ENCODE measurements around the gene S100A5.
"Not testable (repeated sequence)": the region's sequence is repeated elsewhere in the genome, so short reads cannot be mapped to it uniquely, and the experiment has no call there.

The S100A5 gene

DNA sequence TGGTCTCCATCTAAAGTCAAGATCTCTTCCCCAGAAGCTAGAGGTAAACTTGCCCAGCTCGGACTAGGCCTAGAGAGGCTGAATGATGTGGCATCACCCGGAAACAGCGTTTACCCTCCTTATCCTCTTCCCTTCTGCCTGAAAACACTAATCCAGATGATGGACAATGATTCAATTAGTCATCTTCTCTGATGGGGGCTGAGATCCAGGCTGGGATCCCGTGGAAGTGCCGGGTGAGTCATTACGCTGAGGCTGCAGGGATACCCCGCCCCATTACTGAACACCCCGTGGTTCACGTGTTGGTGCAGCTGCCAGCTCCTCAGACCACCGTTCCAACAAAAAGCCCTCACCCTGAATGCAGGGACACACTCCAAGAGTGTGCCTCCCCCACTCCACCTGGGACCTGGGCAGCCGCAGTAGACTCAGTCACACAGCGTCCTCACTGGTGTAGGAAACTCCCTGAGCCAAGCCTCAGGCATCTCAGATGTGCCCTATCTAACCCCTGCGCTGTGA, 7.0 kb downstream of the S100A5 start:
- DNase-seq (ENCODE audit: low spot score), result peak; percentile 85

DNA sequence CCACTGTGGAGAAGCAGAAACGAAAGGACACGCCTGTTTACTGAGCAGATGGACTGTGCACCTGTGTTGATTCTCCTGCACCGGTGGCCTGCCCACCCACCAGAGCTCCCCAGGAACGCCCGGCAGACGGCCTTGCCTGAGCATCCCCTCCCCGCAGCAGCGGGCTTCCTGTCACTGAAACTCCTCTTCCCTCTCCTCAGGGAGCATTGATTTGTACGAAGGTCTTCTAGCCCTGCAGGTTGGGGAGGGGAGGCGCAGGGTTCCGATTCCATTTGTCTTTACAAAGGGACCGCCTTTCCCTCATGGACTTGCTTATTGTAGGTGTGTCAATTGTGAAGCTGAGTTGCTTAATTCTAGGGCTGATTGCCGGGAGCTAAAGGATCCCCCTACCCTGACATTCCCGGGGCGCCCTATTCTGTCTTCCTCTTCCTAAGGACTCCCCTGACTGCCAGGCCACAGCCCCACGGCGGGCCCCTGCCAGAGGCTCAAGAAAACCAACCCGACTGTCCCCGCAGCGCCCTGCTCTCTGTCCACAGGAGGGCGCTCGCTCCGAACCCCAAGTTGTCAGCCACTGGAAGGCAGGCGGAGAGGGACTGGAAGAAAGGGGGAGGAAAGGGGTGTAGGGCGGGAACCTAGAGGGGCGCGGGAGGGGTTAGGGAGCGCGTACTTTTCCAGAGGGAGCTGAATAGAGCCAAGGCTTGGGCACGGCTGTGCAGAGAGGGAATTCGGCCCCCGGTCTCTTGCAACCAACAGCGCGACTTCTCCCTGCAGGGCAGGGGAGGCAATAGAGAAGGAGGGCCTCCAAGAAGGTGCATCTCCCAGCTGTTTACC, 7.8 kb downstream of the S100A5 start:
- peak; percentile 88 for DNase-seq (ENCODE audit: low spot score)

DNA sequence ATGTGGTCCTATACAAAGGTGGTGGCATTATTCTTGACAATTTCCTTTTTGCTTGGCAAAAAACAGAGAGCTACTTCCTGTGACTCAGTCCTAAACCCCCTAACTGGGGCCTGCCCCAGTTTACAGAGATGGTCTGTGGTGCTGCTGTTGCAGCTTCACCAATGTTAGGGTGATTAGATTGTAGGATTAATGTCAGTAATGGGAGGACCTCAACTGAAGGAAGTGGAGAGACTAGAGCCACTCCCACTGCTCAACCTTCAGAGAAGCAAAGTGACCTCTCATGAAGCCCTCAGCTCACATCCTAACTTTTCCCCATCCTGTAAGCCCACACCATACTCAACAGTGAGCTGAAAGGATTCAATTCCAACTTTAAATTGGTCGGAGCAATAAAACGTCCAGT, 8.6 kb downstream of the S100A5 start:
- DNase-seq (ENCODE audit: low spot score), result no peak

DNA sequence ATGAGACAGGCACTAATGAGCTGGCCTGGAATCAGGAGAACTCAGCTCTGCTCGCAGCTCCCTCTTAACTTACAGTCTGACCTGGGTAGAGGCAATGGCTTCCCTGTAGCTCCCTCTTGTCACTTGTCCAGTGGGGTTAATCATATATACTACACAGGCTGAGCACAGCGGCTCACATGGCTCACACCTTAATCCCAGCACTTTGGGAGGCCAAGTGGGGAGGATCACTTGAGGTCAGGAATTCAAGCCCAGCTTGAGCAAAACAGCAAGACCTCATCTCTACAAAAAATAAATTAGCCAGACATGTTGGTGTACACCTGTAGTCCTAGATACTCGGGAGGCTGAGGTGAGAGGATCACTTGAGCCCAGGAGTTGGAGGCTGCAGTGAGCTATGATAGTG, 9.1 kb downstream of the S100A5 start:
- no peak for DNase-seq (ENCODE audit: low spot score)

DNA sequence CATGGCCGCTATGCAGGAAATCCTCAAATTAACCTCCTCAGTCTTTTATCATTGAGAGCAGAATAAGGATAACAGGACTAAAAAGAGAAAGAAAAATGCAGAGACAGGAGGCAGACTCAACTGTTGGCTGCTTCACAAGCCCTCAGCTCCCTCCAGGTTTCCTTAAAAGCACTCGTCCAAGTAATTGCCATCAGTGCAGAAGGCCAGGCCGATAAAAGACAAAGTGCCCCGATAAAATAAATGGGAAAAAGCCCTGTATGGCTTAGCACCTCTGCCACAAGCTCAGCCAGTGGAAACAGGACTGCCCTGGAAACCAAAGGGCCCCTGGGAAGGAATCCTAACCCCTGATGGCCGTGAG, 13.1 kb downstream of the S100A5 start:
- DNase-seq (ENCODE audit: low spot score), result no peak

DNA sequence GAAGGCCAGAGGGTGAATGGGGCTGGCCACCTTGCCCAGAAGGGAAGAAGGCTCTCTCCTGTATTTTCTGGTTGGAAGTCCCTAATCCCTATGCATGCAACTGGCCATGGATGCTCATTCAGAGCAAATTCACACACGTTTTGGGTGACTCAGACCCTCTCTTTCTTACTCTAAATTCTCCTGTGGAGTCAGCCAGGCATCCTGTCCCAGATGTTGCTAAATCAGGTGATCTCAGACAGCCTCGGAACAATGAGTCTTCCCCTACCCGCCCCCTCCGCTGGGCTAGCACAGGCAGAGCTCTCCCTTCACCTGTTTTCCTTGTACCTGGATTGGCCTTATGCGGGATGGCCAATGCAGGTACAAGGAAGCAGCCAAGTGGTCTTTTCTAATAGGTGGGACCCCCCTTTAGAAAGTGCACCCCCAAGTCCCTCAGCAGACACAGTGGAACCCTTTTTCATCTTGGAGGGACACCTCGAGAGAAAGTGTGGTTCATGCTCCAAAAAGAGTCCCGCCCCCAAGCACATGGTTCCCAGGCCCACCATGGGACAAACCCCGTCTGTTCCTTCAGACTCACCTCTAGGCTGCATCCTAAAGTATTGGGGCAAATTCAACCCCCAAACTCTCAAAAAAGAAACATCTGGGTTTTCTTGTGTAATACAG, 13.6 kb downstream of the S100A5 start:
- no peak for DNase-seq (ENCODE audit: low spot score)

DNA sequence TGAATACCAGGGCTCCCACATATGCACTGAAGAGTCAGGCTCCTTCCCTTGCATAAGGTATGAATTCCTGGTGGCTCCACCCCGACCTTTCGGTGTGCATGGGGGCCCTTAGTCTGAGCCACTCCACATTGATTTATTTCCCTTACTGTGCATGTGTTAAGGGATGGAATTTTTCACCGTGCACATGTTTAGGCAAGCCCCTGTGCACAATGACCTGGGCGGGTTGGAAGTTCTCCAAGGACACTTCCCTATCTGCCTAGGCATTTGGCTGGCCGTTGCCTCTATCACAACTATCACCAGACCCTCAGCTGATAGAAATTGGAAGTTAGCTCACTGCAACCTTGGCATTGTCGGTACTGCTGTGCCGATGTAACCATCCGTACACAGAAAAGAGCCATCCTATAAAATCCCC, 14.6 kb downstream of the S100A5 start:
- DNase-seq (ENCODE audit: low spot score), result no peak

DNA sequence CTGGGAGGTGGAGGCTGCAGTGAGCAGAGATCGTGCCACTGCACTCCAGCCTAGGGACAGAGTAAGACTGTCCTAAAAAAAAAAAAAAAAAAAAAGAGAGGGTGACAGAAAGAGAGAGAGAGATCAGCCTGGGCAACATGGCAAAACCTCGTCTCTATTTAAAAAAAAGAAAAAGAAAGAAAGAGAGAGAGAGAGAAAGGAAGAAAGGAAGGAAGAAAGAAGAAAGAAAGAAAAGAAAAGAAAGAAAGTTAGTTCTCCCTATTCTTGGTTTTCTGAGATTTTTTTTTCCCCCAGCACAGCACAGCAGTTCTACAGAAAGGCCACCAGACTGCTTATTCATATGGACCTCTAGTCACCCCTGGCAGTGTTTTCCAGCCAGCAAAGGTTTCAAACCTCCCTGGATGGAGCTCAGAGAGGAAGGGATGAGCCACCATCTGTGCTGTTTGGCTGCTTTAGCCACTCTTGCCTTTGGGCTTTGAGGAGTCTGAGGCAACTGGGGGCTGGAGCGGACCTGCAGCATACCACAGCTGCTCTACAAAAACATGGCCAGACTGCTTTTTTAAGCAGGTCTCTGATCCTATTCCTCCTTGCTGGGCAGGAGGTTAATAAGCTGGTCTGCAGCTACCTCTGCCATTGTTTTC, 15.5 kb downstream of the S100A5 start:
- no peak for DNase-seq (ENCODE audit: low spot score)

DNA sequence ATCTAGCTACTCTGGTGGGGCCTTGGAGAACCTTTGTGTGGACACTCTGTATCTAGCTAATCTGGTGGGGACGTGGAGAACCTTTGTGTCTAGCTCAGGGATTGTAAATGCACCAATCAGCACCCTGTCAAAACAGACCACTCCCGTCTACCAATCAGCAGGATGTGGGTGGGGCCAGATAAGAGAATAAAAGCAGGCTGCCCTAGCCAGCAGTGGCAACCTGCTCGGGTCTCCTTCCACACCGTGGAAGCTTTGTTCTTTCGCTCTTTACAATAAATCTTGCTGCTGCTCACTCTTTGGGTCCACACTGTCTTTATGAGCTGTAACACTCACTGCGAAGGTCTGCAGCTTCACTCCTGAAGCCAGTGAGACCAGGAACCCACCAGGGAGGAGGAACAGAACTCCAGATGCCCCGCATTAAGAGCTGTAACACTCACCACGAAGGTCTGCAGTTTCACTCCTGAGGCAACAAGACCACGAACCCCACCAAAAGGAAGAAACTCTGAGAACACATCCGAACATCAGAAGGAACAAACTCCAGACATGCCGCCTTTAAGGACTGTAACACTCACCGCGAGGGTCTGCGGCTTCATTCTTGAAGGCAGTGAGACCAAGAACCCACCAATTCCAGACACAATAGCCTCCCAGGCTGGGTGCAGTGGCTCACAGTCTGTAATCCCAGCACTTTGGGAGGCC, 18.2 kb downstream of the S100A5 start:
- not testable (repeated sequence) for DNase-seq (ENCODE audit: low spot score)

DNA sequence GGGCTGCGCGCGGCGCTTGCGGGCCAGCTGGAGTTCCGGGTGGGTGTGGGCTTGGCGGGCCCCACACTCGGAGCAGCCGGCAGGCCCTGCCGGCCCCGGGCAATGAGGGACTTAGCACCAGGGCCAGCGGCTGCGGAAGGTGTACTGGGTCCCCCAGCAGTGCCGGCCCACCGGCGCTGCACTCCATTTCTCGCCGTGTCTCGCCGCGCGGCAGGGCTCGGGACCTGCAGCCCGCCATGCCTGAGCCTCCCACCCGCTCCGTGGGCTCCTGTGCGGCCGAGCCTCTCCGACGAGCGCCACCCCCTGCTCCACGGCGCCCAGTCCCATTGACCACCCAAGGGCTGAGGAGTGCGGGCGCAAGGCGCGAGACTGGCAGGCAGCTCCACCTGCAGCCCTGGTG, 18.9 kb downstream of the S100A5 start:
- not testable (repeated sequence) for DNase-seq (ENCODE audit: low spot score)

DNA sequence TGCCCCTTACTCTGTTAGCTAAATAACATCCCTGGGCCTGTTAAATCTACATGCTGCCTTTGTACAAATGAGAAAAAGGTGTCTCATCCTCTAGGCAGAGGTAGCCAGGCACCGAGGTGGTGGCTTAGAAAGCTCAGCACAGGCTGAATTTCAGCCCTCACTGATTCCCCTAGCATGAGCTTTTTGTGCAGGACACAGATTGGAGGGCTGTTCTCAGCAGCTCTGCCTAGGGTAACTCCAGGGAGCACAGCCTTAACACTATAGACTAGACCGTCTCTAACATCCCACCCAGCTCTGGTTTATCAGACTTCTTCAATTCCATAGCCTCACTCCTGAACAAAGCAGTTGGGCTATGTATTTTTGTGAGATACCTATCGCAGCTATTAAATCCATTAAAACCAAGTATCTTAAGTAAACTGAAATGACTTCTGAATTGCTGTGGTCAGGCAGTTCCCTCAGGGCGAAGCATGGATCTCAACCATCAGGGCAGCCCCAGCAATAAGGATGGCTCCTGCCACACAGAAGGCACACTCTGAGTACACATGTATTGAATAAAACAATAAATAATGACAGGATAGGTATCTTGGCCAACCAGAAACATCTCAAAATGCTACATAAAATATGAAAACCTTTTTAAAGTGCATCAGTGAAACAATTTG, 19.8 kb downstream of the S100A5 start:
- DNase-seq (ENCODE audit: low spot score), result no peak

DNA sequence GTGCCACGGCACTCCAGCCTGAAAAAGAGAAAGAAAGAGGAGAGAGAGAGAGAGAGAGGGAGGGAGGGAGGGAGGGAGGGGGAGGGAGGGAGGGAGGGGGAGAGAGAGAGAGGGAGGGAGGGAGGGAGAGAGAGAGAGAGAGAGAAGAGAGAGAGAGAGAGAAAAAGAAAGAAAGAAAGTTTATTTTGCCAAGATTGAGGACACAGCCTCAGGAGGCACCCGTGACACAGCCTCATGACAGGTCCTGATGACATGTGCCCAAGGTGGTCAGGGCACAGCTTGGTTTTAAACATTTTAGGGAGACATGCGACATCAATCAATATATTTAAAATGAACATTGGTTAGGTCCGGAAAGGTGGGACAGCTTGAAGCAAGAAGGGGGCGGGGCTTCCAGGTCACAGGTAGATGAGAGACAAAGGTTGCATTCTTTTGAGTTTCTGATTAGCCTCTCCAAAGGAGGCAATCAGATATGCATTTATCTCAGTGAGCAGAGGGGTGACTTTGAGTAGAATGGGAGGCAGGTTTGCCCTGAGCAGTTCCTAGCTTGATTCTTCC, 20.5 kb downstream of the S100A5 start:
- DNase-seq (ENCODE audit: low spot score), result not testable (repeated sequence)

DNA sequence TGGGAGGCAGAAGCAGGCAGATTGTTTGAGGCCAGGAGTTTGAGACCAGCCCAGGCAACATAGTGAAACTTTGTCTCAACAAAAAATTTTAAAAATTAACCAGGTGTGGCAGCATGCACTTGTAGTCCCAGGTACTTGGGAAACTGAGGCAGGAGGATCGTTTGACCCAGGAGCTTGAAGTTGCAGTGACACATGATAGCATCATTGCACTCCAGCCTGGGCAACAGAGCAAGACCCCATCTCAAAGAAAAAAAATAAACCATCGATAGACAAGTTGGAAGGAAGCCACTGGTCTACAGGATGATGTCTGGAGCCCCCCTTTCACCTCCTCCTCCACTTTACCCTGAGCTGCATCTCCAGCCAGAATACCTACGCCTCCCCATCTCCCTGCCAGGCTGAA, 21.5 kb downstream of the S100A5 start:
- no peak for DNase-seq (ENCODE audit: low spot score)

DNA sequence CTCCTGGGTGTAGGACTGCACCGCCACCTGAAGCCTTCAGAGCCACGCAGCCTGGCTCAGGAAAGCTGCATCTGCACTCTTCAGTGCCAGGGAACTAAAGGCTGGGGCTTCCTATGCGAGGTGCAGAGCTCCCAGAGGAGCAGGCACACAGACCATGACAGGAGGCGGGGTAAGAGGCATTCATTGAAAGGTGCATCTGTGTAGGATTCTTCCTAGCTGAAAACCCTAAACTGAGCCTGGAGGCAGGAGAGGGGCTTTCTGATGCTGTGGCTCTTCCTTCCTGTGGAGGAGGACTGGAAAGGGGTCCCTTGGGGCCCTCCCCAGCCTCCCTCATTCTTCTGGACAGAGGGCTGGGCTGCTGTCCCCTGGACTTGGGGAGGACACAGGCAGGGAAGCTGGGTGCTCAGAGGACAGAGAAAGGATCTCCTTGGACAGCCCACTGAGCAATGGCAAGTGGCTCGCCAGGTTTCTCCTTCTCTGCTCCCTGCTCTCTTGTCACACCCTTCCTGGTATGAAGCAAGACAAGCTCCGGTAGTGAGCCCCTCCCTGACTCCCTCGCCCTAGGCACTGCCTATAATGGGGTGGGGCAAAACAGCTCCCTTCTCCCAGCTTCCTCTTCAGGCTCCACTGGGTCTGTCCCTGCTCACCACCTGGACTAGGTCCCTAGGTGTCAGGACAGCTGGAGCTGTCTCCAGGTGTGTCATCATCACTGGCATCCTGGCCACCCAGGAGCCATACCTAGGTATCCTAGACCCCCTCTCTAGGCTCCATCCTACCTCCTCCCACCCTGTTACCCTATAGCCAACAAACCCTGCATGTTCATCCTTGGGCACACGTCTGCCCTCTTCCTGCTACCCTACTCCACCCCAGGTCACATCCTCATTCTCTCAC, 25.0 kb downstream of the S100A5 start:
- no peak for DNase-seq (ENCODE audit: low spot score)

DNA sequence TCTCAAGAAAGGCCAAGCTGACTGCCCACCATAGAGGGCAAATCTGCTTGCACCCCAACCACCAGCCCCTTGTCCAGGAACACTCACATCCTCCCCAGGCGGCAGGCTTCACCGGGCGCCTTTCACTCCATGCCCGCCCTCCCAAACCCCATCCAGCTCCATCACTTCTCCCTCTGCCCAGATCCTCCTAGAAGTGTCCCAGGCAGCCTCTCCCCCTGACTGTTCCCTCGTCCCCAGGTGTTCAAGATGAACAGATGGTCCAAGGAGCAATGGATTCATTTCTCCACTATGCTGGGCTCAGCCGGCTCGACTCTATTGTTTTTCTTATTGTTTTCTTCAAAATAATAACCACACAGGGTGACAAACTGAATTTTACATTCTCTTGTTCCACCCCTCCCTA, 27.1 kb downstream of the S100A5 start:
- DNase-seq (ENCODE audit: low spot score), result no peak

DNA sequence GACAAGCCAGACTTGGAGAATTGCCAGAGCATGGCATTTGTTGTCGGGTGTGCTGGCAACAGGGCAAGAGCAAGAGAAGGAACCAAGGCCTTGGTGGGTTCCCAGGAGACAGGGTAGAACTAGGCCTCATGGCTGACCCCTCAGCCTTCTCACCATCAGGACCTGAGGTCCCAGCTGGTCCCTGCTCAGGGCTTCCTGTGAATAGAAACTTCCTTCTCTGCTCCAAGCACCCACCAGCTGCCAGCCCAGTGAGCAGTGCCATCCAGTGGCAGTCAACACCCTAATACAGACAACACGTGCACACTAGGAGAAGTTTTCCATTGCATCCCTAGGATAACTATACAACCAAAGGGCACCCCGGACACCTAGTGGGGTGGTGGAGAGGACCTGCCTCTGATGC, 27.7 kb downstream of the S100A5 start:
- no peak for DNase-seq (ENCODE audit: low spot score)

DNA sequence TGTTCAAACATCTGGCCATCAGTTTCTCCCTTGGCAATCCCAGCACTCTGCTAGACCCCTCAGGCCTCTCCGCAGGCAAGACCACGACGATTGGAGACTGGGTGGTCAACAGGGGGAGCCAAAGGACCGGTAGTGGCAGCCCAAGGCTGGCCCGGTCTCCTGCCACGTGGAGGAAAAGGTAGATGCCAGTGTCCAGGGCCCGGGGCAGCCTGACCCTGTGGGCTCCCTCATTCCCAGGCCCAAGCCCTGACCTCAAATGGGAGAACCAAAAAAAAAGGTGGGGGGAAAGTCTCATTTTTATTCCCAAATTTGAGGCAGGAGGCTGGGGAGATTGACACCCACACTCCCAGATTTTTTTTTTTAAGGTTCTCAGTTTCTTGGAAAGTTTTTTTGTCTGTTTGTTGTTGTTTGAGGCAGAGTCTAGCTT, 29.7 kb downstream of the S100A5 start:
- peak; percentile 86 for DNase-seq (ENCODE audit: low spot score)

DNA sequence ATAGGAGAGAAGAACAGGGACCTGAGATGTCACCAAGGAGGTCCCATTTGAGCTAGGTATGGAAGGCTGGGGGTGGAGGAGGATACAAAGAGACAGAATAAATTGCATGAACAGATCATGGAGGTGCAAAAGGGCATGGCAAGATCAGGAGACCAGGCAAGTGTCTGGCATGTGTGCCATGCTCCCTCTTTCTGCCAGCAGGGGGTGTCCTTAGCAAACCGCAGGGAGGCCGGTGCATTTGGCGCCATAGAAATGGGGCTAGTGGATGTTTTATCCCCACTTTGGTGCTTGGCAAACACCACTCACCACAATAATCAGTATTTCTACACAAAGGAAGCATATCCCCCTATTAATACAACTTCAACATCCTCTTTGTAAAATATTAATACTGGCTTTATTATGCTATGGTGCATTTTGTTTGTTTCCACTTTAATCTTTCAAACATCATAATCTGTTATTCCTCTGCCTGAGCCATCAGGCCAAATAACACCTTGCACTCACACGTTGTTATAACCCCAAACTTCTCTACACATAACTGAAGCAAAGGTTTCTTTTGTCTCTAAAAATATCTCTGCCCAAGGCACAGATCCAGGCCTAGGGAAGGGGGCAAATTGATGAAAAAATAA, 30.9 kb downstream of the S100A5 start:
- peak; percentile 37 for DNase-seq (ENCODE audit: low spot score)

DNA sequence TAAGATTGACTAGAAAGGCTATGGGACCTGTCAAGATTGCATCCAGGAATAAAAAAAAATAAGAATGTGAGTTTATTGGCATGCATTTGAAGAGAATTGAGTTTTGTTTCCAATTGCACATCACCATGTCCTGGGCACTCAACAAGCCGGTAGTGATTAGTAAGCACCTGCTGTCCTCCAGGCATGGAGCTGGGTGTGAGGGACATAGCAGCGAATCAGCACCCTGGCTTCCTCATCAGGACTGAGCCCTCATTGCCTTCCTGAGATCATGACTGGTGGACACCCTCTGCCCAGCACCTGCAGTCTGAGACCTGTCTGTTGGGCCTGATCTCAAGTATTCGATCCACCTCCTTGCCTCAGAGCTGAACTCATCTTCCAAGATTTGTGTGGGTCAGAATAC, 31.7 kb downstream of the S100A5 start:
- DNase-seq (ENCODE audit: low spot score), result no peak

Measured in AG08396 (cell line).